ENCODE data around the gene ABI2. TPM values are rescaled to one million over a fixed set of nuclear protein-coding genes. Genes with fewer than 3 reads are reported as not detected.

Gene ABI2
- total RNA-seq, 2 experiments from 2014 or later: 34.0 to 40.9 TPM

- intact Hi-C loops (cut with micrococcal nuclease): no loop called here
Observed at GRCh38 chr2:203461746-203462145, 133.6 kb downstream of the ABI2 start.

GRCh38 chr2:203462308-203462707 is 134.1 kb downstream of the ABI2 start:
- no peaks in the 10 kb centered on the region for H3K27me3 Mint-ChIP-seq (ENCODE audit: low read depth)
- CTCF ChIA-PET: no interaction called here
- H3K27ac Mint-ChIP-seq: no peak overlapping the region
- no peaks in the 10 kb centered on the region for H3K4me1 Mint-ChIP-seq (ENCODE audit: low read depth)
- peaks cover 2% of the 10 kb centered on the region for H3K36me3 Mint-ChIP-seq (ENCODE audit: low read depth)
- no peak overlapping the region for H3K4me3 Mint-ChIP-seq
- no peaks in the 10 kb centered on the region for H3K9me3 Mint-ChIP-seq
- DNase-seq: no peak
- intact Hi-C loops (cut with micrococcal nuclease): no loop called here

More at GRCh38 chr2:203461746-203462145, 133.6 kb downstream of the ABI2 start:
- Mint-ChIP-seq H3K27ac (no peak overlapping the region), H3K4me3 (no peak overlapping the region), H3K36me3 (ENCODE audit: low read depth) (peaks cover 2% of the 10 kb centered on the region), H3K9me3 (no peaks in the 10 kb centered on the region), H3K4me1 (ENCODE audit: low read depth) (no peaks in the 10 kb centered on the region), H3K27me3 (ENCODE audit: low read depth) (no peaks in the 10 kb centered on the region)
- CTCF ChIA-PET: no interaction called here
- no peak for DNase-seq

DNA sequence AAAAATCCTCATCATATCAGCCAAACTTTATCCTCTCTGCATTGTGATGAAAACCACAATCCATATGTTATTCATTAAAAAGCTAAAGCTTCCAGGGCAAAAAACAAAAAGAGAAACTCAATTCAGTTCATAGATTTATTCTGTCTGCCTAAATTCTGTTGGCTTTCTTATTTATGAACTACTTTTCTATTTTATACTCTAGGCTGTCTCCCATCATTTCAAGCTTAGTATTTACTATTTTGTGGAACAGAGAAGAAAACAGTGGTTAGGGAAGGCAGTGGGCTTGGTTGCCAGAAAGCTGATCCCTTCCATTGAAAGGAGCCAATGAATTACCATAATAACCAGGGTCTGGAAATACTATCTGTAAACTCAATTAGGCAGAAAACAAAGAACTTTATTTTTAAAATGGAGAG is 135.1 kb downstream of the ABI2 start:
- Mint-ChIP-seq H3K36me3 (ENCODE audit: low read depth) (peaks cover 2% of the 10 kb centered on the region), H3K27me3 (ENCODE audit: low read depth) (no peaks in the 10 kb centered on the region), H3K4me3 (no peak overlapping the region), H3K9me3 (no peaks in the 10 kb centered on the region), H3K4me1 (ENCODE audit: low read depth) (no peaks in the 10 kb centered on the region), H3K27ac (no peak overlapping the region)
- CTCF ChIA-PET: interaction anchor here (0.6 to 1.3 kb wide), 4 partner anchors 9 to 434 kb away, joined by 3 to 4 read pairs (median 4); no protein-coding TSS in a partner anchor
- DNase-seq: no peak
- intact Hi-C loops (cut with micrococcal nuclease): no loop called here

DNA sequence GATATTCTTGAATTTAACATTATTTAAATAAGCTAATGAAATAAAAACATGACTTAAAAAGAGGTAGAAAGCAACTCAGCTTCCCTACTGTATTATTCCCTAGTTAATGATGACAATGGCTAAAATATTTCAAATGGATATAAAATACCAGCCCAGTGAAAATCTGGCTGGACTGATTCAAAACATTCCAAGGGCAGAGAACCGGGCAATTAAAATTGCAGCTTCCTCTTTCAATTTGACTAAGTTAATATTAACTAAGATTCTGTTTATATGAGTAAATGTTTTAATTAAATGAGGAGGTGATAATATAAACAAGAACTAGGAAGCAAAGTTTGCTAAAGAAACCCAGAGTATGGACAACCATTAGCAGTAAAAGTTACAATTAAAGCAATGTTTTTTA is 141.4 kb downstream of the ABI2 start:
- intact Hi-C loops (cut with micrococcal nuclease): no loop called here
- Mint-ChIP-seq H3K4me3 (no peak overlapping the region), H3K4me1 (ENCODE audit: low read depth) (no peaks in the 10 kb centered on the region), H3K36me3 (ENCODE audit: low read depth) (no peaks in the 10 kb centered on the region), H3K9me3 (no peaks in the 10 kb centered on the region), H3K27me3 (ENCODE audit: low read depth) (no peaks in the 10 kb centered on the region), H3K27ac (no peak overlapping the region)
- DNase-seq: no peak
- CTCF ChIA-PET: interaction anchor here (1.5 kb wide), 1 partner anchor 345 kb away, joined by 3 read pairs; no protein-coding TSS in a partner anchor

- intact Hi-C loops (cut with micrococcal nuclease): no loop called here
- Mint-ChIP-seq H3K27me3 (ENCODE audit: low read depth) (no peaks in the 10 kb centered on the region), H3K9me3 (no peaks in the 10 kb centered on the region), H3K4me3 (no peak overlapping the region), H3K36me3 (ENCODE audit: low read depth) (no peaks in the 10 kb centered on the region), H3K4me1 (ENCODE audit: low read depth) (no peaks in the 10 kb centered on the region), H3K27ac (no peak overlapping the region)
- CTCF ChIA-PET: interaction anchor here (0.6 kb wide), 1 partner anchor 213 kb away, joined by 3 read pairs; no protein-coding TSS in a partner anchor
- no peak for DNase-seq
Observed at GRCh38 chr2:203470371-203470770, 142.2 kb downstream of the ABI2 start.

DNA sequence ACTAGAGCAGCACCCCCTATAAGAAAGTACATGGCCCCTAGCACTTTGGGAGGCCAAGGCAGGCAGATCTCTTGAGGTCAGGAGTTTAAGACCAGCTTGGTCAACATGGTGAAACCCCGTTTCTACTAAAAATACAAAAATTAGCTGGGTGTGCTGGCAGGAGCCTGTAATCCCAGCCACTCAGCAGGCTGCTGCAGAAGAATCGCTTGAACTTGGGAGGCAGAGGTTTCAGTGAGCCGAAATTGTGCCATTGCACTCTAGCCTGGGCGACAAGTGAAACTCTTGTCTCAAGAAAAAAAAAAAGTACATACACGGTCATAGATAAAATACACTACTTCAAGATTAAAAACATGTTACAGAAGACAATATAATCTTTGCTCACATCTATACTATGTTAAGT is 143.1 kb downstream of the ABI2 start:
- H3K4me1 Mint-ChIP-seq (ENCODE audit: low read depth): no peaks in the 10 kb centered on the region
- no peaks in the 10 kb centered on the region for H3K27me3 Mint-ChIP-seq (ENCODE audit: low read depth)
- no peak overlapping the region for H3K4me3 Mint-ChIP-seq
- no peaks in the 10 kb centered on the region for H3K36me3 Mint-ChIP-seq (ENCODE audit: low read depth)
- no peaks in the 10 kb centered on the region for H3K9me3 Mint-ChIP-seq
- no peak for DNase-seq
- CTCF ChIA-PET: interaction anchor here (0.6 kb wide), 1 partner anchor 140 kb away, joined by 3 read pairs; no protein-coding TSS in a partner anchor
- intact Hi-C loops (cut with micrococcal nuclease): no loop called here
- H3K27ac Mint-ChIP-seq: no peak overlapping the region

- H3K4me3 Mint-ChIP-seq: no peak overlapping the region
- no peaks in the 10 kb centered on the region for H3K36me3 Mint-ChIP-seq (ENCODE audit: low read depth)
Observed at GRCh38 chr2:203476881-203477280, 148.7 kb downstream of the ABI2 start.

GRCh38 chr2:203480623-203481022 is 152.4 kb downstream of the ABI2 start:
- CTCF ChIA-PET: interaction anchor here (0.6 kb wide), 1 partner anchor 448 kb away, joined by 3 read pairs; no protein-coding TSS in a partner anchor
- no peak overlapping the region for H3K4me3 Mint-ChIP-seq
- no peak for DNase-seq
- H3K9me3 Mint-ChIP-seq: no peaks in the 10 kb centered on the region
- no peaks in the 10 kb centered on the region for H3K36me3 Mint-ChIP-seq (ENCODE audit: low read depth)
- H3K27me3 Mint-ChIP-seq (ENCODE audit: low read depth): no peaks in the 10 kb centered on the region
- H3K27ac Mint-ChIP-seq: no peak overlapping the region
- intact Hi-C loops (cut with micrococcal nuclease): loop anchor here (5.0 kb wide), 2 partner anchors 97 to 412 kb away; no protein-coding TSS in a partner anchor
- peaks cover 7% of the 10 kb centered on the region for H3K4me1 Mint-ChIP-seq (ENCODE audit: low read depth)

More at GRCh38 chr2:203476881-203477280, 148.7 kb downstream of the ABI2 start:
- Mint-ChIP-seq H3K9me3 (no peaks in the 10 kb centered on the region), H3K27me3 (ENCODE audit: low read depth) (no peaks in the 10 kb centered on the region), H3K4me1 (ENCODE audit: low read depth) (no peaks in the 10 kb centered on the region), H3K27ac (no peak overlapping the region)
- DNase-seq: no peak
- CTCF ChIA-PET: interaction anchor here (0.6 kb wide), 1 partner anchor 668 kb away, joined by 3 read pairs; no protein-coding TSS in a partner anchor
- intact Hi-C loops (cut with micrococcal nuclease): no loop called here

GRCh38 chr2:203484266-203485112 is 156.3 kb downstream of the ABI2 start:
- peaks cover 2% of the 10 kb centered on the region for H3K36me3 Mint-ChIP-seq (ENCODE audit: low read depth)
- no peaks in the 10 kb centered on the region for H3K9me3 Mint-ChIP-seq
- CTCF ChIA-PET: interaction anchor here (0.6 to 3.5 kb wide), 17 partner anchors 9 to 425 kb away, joined by 3 to 54 read pairs (median 3); no protein-coding TSS in a partner anchor
- intact Hi-C loops (cut with micrococcal nuclease): loop anchor here (1.0 to 5.0 kb wide), 6 partner anchors 93 to 425 kb away; no protein-coding TSS in a partner anchor
- no peaks in the 10 kb centered on the region for H3K27me3 Mint-ChIP-seq (ENCODE audit: low read depth)
- H3K4me3 Mint-ChIP-seq: no peak overlapping the region
- H3K27ac Mint-ChIP-seq: no peak overlapping the region
- peaks cover 9% of the 10 kb centered on the region for H3K4me1 Mint-ChIP-seq (ENCODE audit: low read depth)
- DNase-seq: peak; percentile 68

- Mint-ChIP-seq H3K27me3 (ENCODE audit: low read depth) (no peaks in the 10 kb centered on the region), H3K36me3 (ENCODE audit: low read depth) (peaks cover 13% of the 10 kb centered on the region), H3K4me1 (ENCODE audit: low read depth) (peaks cover 12% of the 10 kb centered on the region), H3K4me3 (no peak overlapping the region), H3K9me3 (no peaks in the 10 kb centered on the region), H3K27ac (no peak overlapping the region)
- CTCF ChIA-PET: interaction anchor here (1.0 to 1.4 kb wide), 2 partner anchors 162 to 326 kb away, joined by 5 to 7 read pairs; no protein-coding TSS in a partner anchor
- DNase-seq: no peak
- intact Hi-C loops (cut with micrococcal nuclease): no loop called here
Observed at GRCh38 chr2:203489531-203489930, 161.3 kb downstream of the ABI2 start.

- CTCF ChIA-PET: interaction anchor here (1.0 to 1.4 kb wide), 2 partner anchors 161 to 325 kb away, joined by 5 to 7 read pairs; no protein-coding TSS in a partner anchor
- H3K4me1 Mint-ChIP-seq (ENCODE audit: low read depth): peaks cover 10% of the 10 kb centered on the region
- H3K9me3 Mint-ChIP-seq: no peaks in the 10 kb centered on the region
- DNase-seq: no peak
- H3K36me3 Mint-ChIP-seq (ENCODE audit: low read depth): peaks cover 13% of the 10 kb centered on the region
- intact Hi-C loops (cut with micrococcal nuclease): no loop called here
- no peak overlapping the region for H3K27ac Mint-ChIP-seq
- no peaks in the 10 kb centered on the region for H3K27me3 Mint-ChIP-seq (ENCODE audit: low read depth)
- no peak overlapping the region for H3K4me3 Mint-ChIP-seq
Observed at GRCh38 chr2:203490391-203490790, 162.2 kb downstream of the ABI2 start.

- Mint-ChIP-seq H3K4me3 (no peak overlapping the region), H3K27ac (no peak overlapping the region), H3K27me3 (ENCODE audit: low read depth) (no peaks in the 10 kb centered on the region), H3K36me3 (ENCODE audit: low read depth) (peaks cover 12% of the 10 kb centered on the region), H3K9me3 (no peaks in the 10 kb centered on the region), H3K4me1 (ENCODE audit: low read depth) (peaks cover 9% of the 10 kb centered on the region)
- no peak for DNase-seq
- intact Hi-C loops (cut with micrococcal nuclease): no loop called here
- CTCF ChIA-PET: interaction anchor here (1.4 kb wide), 1 partner anchor 8 kb away, joined by 3 read pairs; no protein-coding TSS in a partner anchor
Observed at GRCh38 chr2:203492965-203493364, 164.8 kb downstream of the ABI2 start.
